Psoas muscle (tissue), 8 donors: ENCODE measurements around the gene OSBP2. TPM values are rescaled to one million over a fixed set of nuclear protein-coding genes. Genes with fewer than 3 reads are reported as not detected.

Experiments
- ATAC-seq, 4 donors: fragments of 200-7000 bp; cut with Tn5 transposase; one replicate each; pipeline ENCODE4 v1.9.1; 2020; ENCODE audit warnings: moderate library complexity in 3 of 4, mild to moderate bottlenecking in 2 of 4
- DNase-seq, 2 donors: peaks; one replicate each; pipeline ENCODE4 v3.0.0-alpha.2; 2020
- H3K27ac ChIP-seq: fragments of 200-600 bp; one replicate; pipeline ENCODE4 v1.8.0; 2022
- H3K27me3 ChIP-seq, 3 donors: fragments of 200-600 bp in 1 of 3; one replicate each; pipeline versions ENCODE4 v1.6.1 to v1.8.0; 2013 to 2022; ENCODE audit warnings: low read length in 2 of 3, mild to moderate bottlenecking in 2 of 3, moderate library complexity in 1 of 3; ENCODE audit not compliant: insufficient read depth in 3 of 3
- H3K36me3 ChIP-seq, 2 donors: fragments of 200-600 bp in 1 of 2; one replicate each; pipeline versions ENCODE4 v1.6.1 to v1.8.0; 2013 to 2022; ENCODE audit warnings: low read depth in 1 of 2, mild to moderate bottlenecking in 1 of 2, moderate library complexity in 1 of 2; ENCODE audit not compliant: insufficient read depth in 1 of 2
- H3K4me1 ChIP-seq: fragments of 200-600 bp; one replicate; pipeline ENCODE4 v1.8.0; 2022
- H3K4me3 ChIP-seq: fragments of 200-600 bp; one replicate; pipeline ENCODE4 v1.8.0; 2022; ENCODE audit warnings: mild to moderate bottlenecking
- H3K9me3 ChIP-seq: fragments of 200-600 bp; one replicate; pipeline ENCODE4 v1.8.0; 2022
- WGBS, 3 donors: extraction: QIAGEN DNeasy Blood & Tissue Kit; methylation state at CpG; one replicate each; pipeline versions ENCODE4 v1.1.6 to v1.1.7; 2013; 5-methylcytosine and 5-hydroxymethylcytosine counted together
- intact Hi-C, 2 donors: fragments of 100-400 bp; cut with DNase I; formaldehyde crosslinking; loops; one replicate each; pipeline versions ENCODE4 v1.11.0 to v1.14.2; 2022
- polyA plus RNA-seq, 3 donors: library from polyadenylated mRNA; stranded (reverse); fragments of 200-250 nt; gene quantifications; one replicate each; pipeline ENCODE4 v1.2.3, GENCODE V29; 2013
- total RNA-seq, 4 donors: library from RNA; stranded (reverse); fragmentation: NEBNext Ultra II Directional in 2 of 4; extraction: Animal tissue kit (Norgen Biotek cat#: 25700) in 2 of 4; gene quantifications; one replicate each; pipeline versions ENCODE4 v1.2.1 to v1.2.4, GENCODE V29; 2021 to 2023
- TF ChIP-seq, protein P1 (sequence below): fragments of 200-600 bp; IDR thresholded peaks from one replicate; pipeline ENCODE4 v1.8.0; 2022; ENCODE audit warnings: antibody characterized with exemption
- donor health status: healthy with polysubstance abuse.
- donor health status: DM: no; HTN: no; CAD: no; lungs with moderate emphysema.
- donor health status: Bipolar disorder and iron deficiency.
- donor health status: healthy.
- donor health status: DM: yes; HTN: yes; CAD: no.
- donor health status: DM: no; HTN: no; CAD: no.
- donor health status: DM: no; HTN: no; CAD: no.
- donor health status: DM: yes; HTN: yes; CAD: no.

Gene OSBP2
- total and polyA plus RNA-seq, 7 donors, result 0.27 to 8.2 (median 2.5) TPM

DNA sequence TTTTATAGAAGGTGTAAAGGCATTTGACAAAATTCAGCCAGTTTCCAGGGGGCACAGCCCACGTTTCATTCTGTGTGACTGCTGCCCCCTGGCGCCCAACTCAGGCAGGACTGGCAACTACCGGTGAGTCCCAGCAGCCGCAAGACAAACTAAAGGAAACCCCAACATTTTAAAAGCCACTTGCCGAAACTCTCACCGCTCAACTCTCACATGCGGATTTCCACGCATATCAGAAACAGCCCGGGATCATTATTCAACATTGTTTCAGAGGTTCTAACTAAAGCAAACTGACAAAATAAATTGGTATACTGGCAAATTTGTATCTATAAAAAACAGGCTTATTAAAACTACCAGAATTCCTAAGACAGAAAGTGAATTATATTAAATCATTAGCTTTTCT, 225.7 kb downstream of the OSBP2 start:
- DNase-seq (peak; percentile 83 to 87), ATAC-seq (peak; percentile 67 to 82 (median 68))
- TF ChIP-seq, protein P1, sequence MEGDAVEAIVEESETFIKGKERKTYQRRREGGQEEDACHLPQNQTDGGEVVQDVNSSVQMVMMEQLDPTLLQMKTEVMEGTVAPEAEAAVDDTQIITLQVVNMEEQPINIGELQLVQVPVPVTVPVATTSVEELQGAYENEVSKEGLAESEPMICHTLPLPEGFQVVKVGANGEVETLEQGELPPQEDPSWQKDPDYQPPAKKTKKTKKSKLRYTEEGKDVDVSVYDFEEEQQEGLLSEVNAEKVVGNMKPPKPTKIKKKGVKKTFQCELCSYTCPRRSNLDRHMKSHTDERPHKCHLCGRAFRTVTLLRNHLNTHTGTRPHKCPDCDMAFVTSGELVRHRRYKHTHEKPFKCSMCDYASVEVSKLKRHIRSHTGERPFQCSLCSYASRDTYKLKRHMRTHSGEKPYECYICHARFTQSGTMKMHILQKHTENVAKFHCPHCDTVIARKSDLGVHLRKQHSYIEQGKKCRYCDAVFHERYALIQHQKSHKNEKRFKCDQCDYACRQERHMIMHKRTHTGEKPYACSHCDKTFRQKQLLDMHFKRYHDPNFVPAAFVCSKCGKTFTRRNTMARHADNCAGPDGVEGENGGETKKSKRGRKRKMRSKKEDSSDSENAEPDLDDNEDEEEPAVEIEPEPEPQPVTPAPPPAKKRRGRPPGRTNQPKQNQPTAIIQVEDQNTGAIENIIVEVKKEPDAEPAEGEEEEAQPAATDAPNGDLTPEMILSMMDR, result peak; percentile 94
- H3K4me3 ChIP-seq, result peak overlapping the region; percentile 68
- H3K27ac ChIP-seq, result no peak overlapping the region
- intact Hi-C loops, result loop anchor here in 1 of 2 donors (1.0 to 5.0 kb wide), 3 partner anchors 30 to 283 kb away; partner anchors contain the start of gene SLC35E4
- H3K36me3 ChIP-seq, result peaks cover 0 to 19% of the 10 kb centered on the region in 2 donors
- WGBS, 3 donors, result 1 to 2% (median 1%) methylated on average over 9 of the region's 9 CpGs
- H3K27me3 ChIP-seq, result no peaks in the 10 kb centered on the region
- peaks cover 12% of the 10 kb centered on the region for H3K9me3 ChIP-seq
- peaks cover 4% of the 10 kb centered on the region for H3K4me1 ChIP-seq

DNA sequence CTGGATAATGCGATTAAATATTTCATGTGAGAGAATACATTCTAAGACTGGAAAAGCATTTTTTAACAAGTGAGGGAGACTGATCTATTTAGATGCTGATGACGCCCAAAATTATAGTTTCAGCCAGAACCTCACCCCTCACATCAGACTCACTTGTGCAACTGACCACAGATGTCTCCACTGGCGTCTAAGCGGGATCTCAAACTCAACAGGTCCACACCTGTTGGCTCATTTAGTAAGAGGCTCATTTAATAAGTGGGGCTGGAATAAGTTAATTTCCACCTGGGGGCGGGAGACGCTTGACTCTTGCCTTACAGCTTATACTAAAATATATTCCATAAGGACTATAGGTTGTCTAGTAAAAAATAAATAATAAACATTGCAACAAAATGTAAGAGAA, 226.4 kb downstream of the OSBP2 start:
- H3K27ac ChIP-seq, result no peak overlapping the region
- no peaks in the 10 kb centered on the region for H3K27me3 ChIP-seq
- peaks cover 4 to 25% of the 10 kb centered on the region in 2 donors for H3K36me3 ChIP-seq
- H3K4me1 ChIP-seq, result peaks cover 4% of the 10 kb centered on the region
- intact Hi-C loops, result loop anchor here in 1 of 2 donors (5.0 kb wide), 1 partner anchor 284 kb away; the partner anchor contains the start of gene SLC35E4
- H3K4me3 ChIP-seq, result peak overlapping the region; percentile 68
- H3K9me3 ChIP-seq, result peaks cover 5% of the 10 kb centered on the region
- ATAC-seq, result peak; percentile 35 to 44 (median 38)
- WGBS, 3 donors, result 54 to 59% (median 56%) methylated on average over 6 of the region's 6 CpGs
- no peak for DNase-seq
- TF ChIP-seq, protein P1, result no peak

DNA sequence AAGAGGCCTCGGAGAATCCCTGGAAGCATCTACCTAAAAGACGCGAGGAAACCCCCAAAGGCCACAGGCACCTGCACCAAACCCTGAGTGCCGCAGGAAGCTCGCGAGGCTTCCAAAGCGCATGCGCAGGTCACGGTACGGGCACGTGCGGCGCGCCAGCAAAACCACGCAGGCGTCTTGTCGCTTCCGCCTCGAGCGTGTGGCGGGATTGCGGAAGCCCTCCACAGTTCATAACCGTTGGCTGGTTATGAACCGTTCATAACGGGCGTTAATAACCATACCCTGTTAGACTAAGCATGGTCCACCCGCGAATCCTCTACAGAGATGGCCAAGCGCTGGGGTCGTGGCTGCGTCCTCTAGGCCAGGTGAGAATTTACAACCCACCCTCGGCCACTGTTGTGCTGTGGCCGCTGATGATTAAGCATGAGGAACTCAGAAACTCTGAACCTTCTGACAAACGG, 227.5 kb downstream of the OSBP2 start:
- H3K4me1 ChIP-seq, result peaks cover 4% of the 10 kb centered on the region
- H3K36me3 ChIP-seq, result peaks cover 4 to 35% of the 10 kb centered on the region in 2 donors
- peak; percentile 71 to 83 for DNase-seq
- H3K27me3 ChIP-seq, result no peaks in the 10 kb centered on the region
- TF ChIP-seq, protein P1, result no peak
- peak; percentile 50 to 76 (median 63) for ATAC-seq
- intact Hi-C loops, result loop anchor here in 1 of 2 donors (5.0 kb wide), 1 partner anchor 285 kb away; the partner anchor contains the start of gene SLC35E4
- WGBS, 3 donors, result 34 to 54% (median 41%) methylated on average over 30 to 34 of the region's 34 CpGs
- peak overlapping the region; percentile 68 for H3K4me3 ChIP-seq
- peak overlapping the region; percentile 30 for H3K27ac ChIP-seq
- H3K9me3 ChIP-seq, result no peaks in the 10 kb centered on the region

DNA sequence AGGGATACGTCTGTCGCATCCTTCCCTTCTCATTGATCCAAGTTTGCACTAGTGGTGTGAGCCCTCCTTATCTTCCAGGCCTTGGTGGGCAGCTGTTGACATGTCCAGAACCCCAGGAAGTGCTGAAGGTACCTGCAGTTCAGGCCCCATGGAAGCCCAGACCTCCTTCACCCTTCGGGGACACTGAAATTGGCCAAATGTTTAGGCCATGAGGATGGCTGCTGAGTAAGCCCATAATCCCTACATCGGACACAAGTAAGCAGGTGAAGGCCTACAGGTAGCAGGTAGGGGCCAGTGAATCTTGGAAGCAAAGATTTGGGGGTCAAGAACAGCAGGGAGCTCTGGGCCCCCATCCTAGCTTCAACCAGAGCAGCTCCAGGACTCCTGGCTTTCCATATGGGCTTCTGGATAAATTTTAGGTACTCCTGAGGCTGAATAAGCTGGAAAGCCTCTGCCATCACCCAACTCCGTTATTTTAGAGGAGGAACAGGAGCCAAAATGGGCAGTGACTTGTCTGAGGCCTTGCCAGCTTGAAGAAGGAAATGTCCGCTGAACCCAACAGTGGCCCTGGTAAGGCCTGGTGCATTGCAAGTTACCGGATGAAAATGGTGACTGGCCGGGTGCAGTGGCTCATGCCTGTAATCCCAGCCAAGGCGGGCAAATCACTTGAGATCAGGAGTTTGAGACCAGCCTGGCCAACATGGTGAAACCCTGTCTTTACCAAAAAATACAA, 228.7 kb downstream of the OSBP2 start:
- Histone ChIP-seq H3K4me3 (no peak overlapping the region), H3K27me3 (no peaks in the 10 kb centered on the region), H3K36me3 (peaks cover 13 to 47% of the 10 kb centered on the region in 2 donors), H3K27ac (no peak overlapping the region), H3K9me3 (no peaks in the 10 kb centered on the region), H3K4me1 (peaks cover 4% of the 10 kb centered on the region)
- intact Hi-C loops, result loop anchor here in 1 of 2 donors (5.0 kb wide), 1 partner anchor 286 kb away; the partner anchor contains the start of gene SLC35E4
- whole genome bisulfite sequencing, 3 donors, result 83 to 89% (median 84%) methylated on average over 9 of the region's 9 CpGs
- DNase-seq (no peak), ATAC-seq (no peak)
- TF ChIP-seq, protein P1, result no peak
